HCT116 (cell line): ENCODE results near the gene GNB2.

Experiments used
- ATF3 ChIP-seq: IDR thresholded peaks from 2 replicates; pipeline ENCODE4 v1.6.1; 2012
- CEBPB ChIP-seq: IDR thresholded peaks from 2 replicates; pipeline ENCODE4 v1.6.1; 2012; ENCODE audit warnings: low read depth
- CTCF ChIP-seq, 3 experiments: fragments of 200-600 bp in 1 of 3; sonication (generic) in 1 of 3; IDR thresholded peaks in 2 of 3; conservative IDR thresholded peaks in 1 of 3; 2 replicates each; pipeline ENCODE4 v1.5.1; 2012 to 2017; ENCODE audit warnings: low read depth in 2 of 3, low read length in 2 of 3, antibody characterized with exemption in 1 of 3, borderline replicate concordance in 1 of 3, control low read depth in 1 of 3, mild to moderate bottlenecking in 1 of 3, mixed read lengths in 1 of 3, mixed run types in 1 of 3, moderate library complexity in 1 of 3; ENCODE audit not compliant: insufficient read depth in 1 of 3
- EGR1 ChIP-seq: IDR thresholded peaks from 2 replicates; pipeline ENCODE4 v1.6.1; 2012; ENCODE audit warnings: low read depth
- EZH2 ChIP-seq: fragments of 200-600 bp; sonication (generic); IDR thresholded peaks from 2 replicates; pipeline ENCODE4 v1.6.1; 2017; ENCODE audit warnings: antibody characterized with exemption, mixed run types
- JUND ChIP-seq: IDR thresholded peaks from 2 replicates; pipeline ENCODE4 v1.6.1; 2012
- MAX ChIP-seq: IDR thresholded peaks from 2 replicates; pipeline ENCODE4 v1.6.1; 2012
- POLR2A ChIP-seq: IDR thresholded peaks from 2 replicates; pipeline ENCODE4 v1.7.0; 2011; ENCODE audit warnings: borderline replicate concordance; ENCODE audit not compliant: insufficient read depth, insufficient read length; ENCODE audit errors: extremely low read depth
- POLR2AphosphoS5 ChIP-seq: IDR thresholded peaks from 2 replicates; pipeline ENCODE4 v1.6.1; 2011; ENCODE audit warnings: mild to moderate bottlenecking, low read depth, low read length, moderate library complexity
- RAD21 ChIP-seq: IDR thresholded peaks from 2 replicates; pipeline ENCODE4 v1.6.1; 2012; ENCODE audit warnings: low read depth, mild to moderate bottlenecking
- REST ChIP-seq: IDR thresholded peaks from 2 replicates; pipeline ENCODE4 v1.6.1; 2012; ENCODE audit warnings: low read depth
- SIN3A ChIP-seq: IDR thresholded peaks from 2 replicates; pipeline ENCODE4 v1.6.1; 2012; ENCODE audit warnings: low read depth
- YY1 ChIP-seq: IDR thresholded peaks from 2 replicates; pipeline ENCODE4 v1.6.1; 2011; ENCODE audit warnings: low read length, low read depth, moderate library complexity, mild to moderate bottlenecking; ENCODE audit not compliant: insufficient replicate concordance; ENCODE audit errors: extremely low read depth
- ZNF274 ChIP-seq: fragments of 200-500 bp; sonication (Bioruptor generic); IDR thresholded peaks from 2 replicates; pipeline ENCODE4 v1.6.1; 2014; ENCODE audit warnings: mild to moderate bottlenecking, low read depth, low read length, inconsistent platforms

GRCh38 chr7:100667331-100668068 lies 6.0 kb upstream of the GNB2 start:
- TF ChIP-seq EZH2: no peak
- TF ChIP-seq YY1: no peak
- TF ChIP-seq RAD21: no peak
- no peak for TF ChIP-seq POLR2AphosphoS5
- TF ChIP-seq CTCF (IDR thresholded peaks at IDR 0.05 in 2 of 3, conservative IDR thresholded peaks at IDR 0.05 in 1 of 3; ENCODE audit: borderline replicate concordance in 1 of 3, insufficient read depth in 1 of 3, low read depth in 2 of 3, low read length in 2 of 3): no peak
- TF ChIP-seq POLR2A: no peak
- TF ChIP-seq EGR1: no peak
- no peak for TF ChIP-seq ZNF274
- no peak for TF ChIP-seq CEBPB
- TF ChIP-seq JUND: no peak
- TF ChIP-seq REST: no peak
- no peak for TF ChIP-seq SIN3A
- no peak for TF ChIP-seq MAX
- TF ChIP-seq ATF3: no peak
